Measurements from ENCODE around the gene SUDS3. TPM values are rescaled to one million over a fixed set of nuclear protein-coding genes. Genes with fewer than 3 reads are reported as not detected.
A peak's percentile ranks its signal among the peaks of the same experiment; 100 is the strongest.

The SUDS3 gene
- total RNA-seq, 1 experiment from 2014 or later: 62.8 TPM

- Histone ChIP-seq H3K4me3 (ENCODE audit: low read length) (no peak overlapping the region), H4K20me1 (ENCODE audit: low read length) (no peaks in the 10 kb centered on the region), H3K4me1 (ENCODE audit: insufficient read depth, low read length) (peaks cover 32% of the 10 kb centered on the region), H3K79me2 (ENCODE audit: low read length) (peaks cover 8% of the 10 kb centered on the region), H2AFZ (ENCODE audit: low read length) (no peak overlapping the region), H3K9me2 (replicated peaks; ENCODE audit: low read length) (no peaks in the 10 kb centered on the region), H3F3A (ENCODE audit: low read length, unreplicated experiment) (peaks cover 6% of the 10 kb centered on the region), H3K27me3 (ENCODE audit: low read length) (no peaks in the 10 kb centered on the region), H3K9ac (ENCODE audit: low read length) (no peak overlapping the region), H3K36me3 (ENCODE audit: low read depth, low read length) (no peaks in the 10 kb centered on the region), H3K4me2 (ENCODE audit: low read length) (no peak overlapping the region), H3K9me3 (ENCODE audit: low read length) (no peaks in the 10 kb centered on the region), H3K27ac (ENCODE audit: low read length) (no peak overlapping the region)
- ATAC-seq: no peak
- ChIA-PET CTCF (no interaction called here), POLR2A (ENCODE audit: unreplicated experiment) (no interaction called here)
- no TSS peak for BruUV-seq (replicated peaks)
- DNase-seq: no peak
- intact Hi-C loops (cut with micrococcal nuclease): no loop called here
- TF ChIP-seq, protein P1, sequence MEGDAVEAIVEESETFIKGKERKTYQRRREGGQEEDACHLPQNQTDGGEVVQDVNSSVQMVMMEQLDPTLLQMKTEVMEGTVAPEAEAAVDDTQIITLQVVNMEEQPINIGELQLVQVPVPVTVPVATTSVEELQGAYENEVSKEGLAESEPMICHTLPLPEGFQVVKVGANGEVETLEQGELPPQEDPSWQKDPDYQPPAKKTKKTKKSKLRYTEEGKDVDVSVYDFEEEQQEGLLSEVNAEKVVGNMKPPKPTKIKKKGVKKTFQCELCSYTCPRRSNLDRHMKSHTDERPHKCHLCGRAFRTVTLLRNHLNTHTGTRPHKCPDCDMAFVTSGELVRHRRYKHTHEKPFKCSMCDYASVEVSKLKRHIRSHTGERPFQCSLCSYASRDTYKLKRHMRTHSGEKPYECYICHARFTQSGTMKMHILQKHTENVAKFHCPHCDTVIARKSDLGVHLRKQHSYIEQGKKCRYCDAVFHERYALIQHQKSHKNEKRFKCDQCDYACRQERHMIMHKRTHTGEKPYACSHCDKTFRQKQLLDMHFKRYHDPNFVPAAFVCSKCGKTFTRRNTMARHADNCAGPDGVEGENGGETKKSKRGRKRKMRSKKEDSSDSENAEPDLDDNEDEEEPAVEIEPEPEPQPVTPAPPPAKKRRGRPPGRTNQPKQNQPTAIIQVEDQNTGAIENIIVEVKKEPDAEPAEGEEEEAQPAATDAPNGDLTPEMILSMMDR (conservative IDR thresholded peaks at IDR 0.05; ENCODE audit: low read depth, low read length): no peak
- TF ChIP-seq EZH2 (IDR thresholded peaks at IDR 0.05; ENCODE audit: low read length, unreplicated experiment) (no peak), EZH2phosphoT487 (IDR thresholded peaks at IDR 0.05; ENCODE audit: borderline replicate concordance, low read length) (no peak)
Measured at GRCh38 chr12:118332511-118332910, 43.8 kb upstream of the SUDS3 start.

- BruUV-seq (replicated peaks): no TSS peak
- no peaks in the 10 kb centered on the region for H3K9me2 ChIP-seq (replicated peaks; ENCODE audit: low read length)
- ChIA-PET POLR2A (ENCODE audit: unreplicated experiment) (no interaction called here), CTCF (no interaction called here)
- H3F3A ChIP-seq (ENCODE audit: low read length, unreplicated experiment): peaks cover 6% of the 10 kb centered on the region
- no peak for TF ChIP-seq EZH2 (IDR thresholded peaks at IDR 0.05; ENCODE audit: low read length, unreplicated experiment)
- TF ChIP-seq EZH2phosphoT487 (IDR thresholded peaks at IDR 0.05; ENCODE audit: borderline replicate concordance, low read length): no peak
- TF ChIP-seq, protein P1 (conservative IDR thresholded peaks at IDR 0.05; ENCODE audit: low read depth, low read length): no peak
- H3K4me3 ChIP-seq (ENCODE audit: low read length): no peak overlapping the region
- no peak overlapping the region for H3K9ac ChIP-seq (ENCODE audit: low read length)
- peak; percentile 51 for ATAC-seq
- peaks cover 8% of the 10 kb centered on the region for H3K79me2 ChIP-seq (ENCODE audit: low read length)
- H3K4me2 ChIP-seq (ENCODE audit: low read length): peak overlapping the region; percentile 7; the same call in 1 of the 2 replicates
- no peaks in the 10 kb centered on the region for H3K36me3 ChIP-seq (ENCODE audit: low read depth, low read length)
- H3K9me3 ChIP-seq (ENCODE audit: low read length): no peaks in the 10 kb centered on the region
- H3K27ac ChIP-seq (ENCODE audit: low read length): no peak overlapping the region
- no peaks in the 10 kb centered on the region for H4K20me1 ChIP-seq (ENCODE audit: low read length)
- H2AFZ ChIP-seq (ENCODE audit: low read length): no peak overlapping the region
- H3K4me1 ChIP-seq (ENCODE audit: insufficient read depth, low read length): peaks cover 34% of the 10 kb centered on the region
- peak; percentile 57 for DNase-seq
- intact Hi-C loops (cut with micrococcal nuclease): no loop called here
- no peaks in the 10 kb centered on the region for H3K27me3 ChIP-seq (ENCODE audit: low read length)
Measured at GRCh38 chr12:118334241-118334640, 42.1 kb upstream of the SUDS3 start.

DNA sequence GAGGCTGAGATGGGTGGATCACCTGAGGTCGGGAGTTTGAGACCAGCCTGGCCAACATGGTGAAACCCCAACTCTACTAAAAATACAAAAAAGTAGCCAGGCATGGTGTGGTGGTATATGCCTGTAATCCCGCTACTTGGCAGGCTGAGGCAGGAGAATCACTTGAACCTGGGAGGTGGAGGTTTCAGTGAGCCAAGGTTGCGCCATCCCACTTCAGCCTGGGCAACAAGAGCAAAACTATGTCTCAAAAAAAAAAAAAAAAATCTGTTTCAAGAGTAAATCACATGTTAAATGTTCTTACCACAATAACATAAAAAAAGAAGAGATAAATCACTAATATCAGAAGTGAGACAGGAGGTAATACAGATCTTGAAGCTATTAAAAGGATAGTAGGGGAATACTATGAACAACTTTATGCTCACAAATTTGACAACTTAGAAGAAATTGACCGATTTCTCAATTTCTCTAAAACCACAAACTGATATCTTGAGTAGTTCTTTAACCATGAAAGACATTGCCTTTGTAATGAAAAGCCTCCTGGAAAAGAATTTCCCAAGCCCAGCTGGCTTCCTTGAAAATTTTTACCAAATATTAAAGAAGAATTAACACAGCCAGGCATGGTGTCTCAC, 41.3 kb upstream of the SUDS3 start:
- no peak for DNase-seq
- Histone ChIP-seq H3K36me3 (ENCODE audit: low read depth, low read length) (no peaks in the 10 kb centered on the region), H3K9me2 (replicated peaks; ENCODE audit: low read length) (no peaks in the 10 kb centered on the region), H3K27me3 (ENCODE audit: low read length) (no peaks in the 10 kb centered on the region), H3F3A (ENCODE audit: low read length, unreplicated experiment) (peaks cover 6% of the 10 kb centered on the region), H3K9me3 (ENCODE audit: low read length) (no peaks in the 10 kb centered on the region), H3K4me2 (ENCODE audit: low read length) (0 out of 2 replicates have a peak overlapping the region, but pooled peaks have one; percentile 76), H4K20me1 (ENCODE audit: low read length) (no peaks in the 10 kb centered on the region), H3K79me2 (ENCODE audit: low read length) (peaks cover 8% of the 10 kb centered on the region), H3K27ac (ENCODE audit: low read length) (no peak overlapping the region), H3K4me3 (ENCODE audit: low read length) (no peak overlapping the region), H3K4me1 (ENCODE audit: insufficient read depth, low read length) (peaks cover 34% of the 10 kb centered on the region), H3K9ac (ENCODE audit: low read length) (no peak overlapping the region), H2AFZ (ENCODE audit: low read length) (no peak overlapping the region)
- no peak for ATAC-seq
- intact Hi-C loops (cut with micrococcal nuclease): no loop called here
- ChIA-PET POLR2A (ENCODE audit: unreplicated experiment) (no interaction called here), CTCF (interaction anchor here (0.6 kb wide), 1 partner anchor 34 kb away, joined by 10 read pairs; no protein-coding TSS in a partner anchor)
- no peak for TF ChIP-seq EZH2 (IDR thresholded peaks at IDR 0.05; ENCODE audit: low read length, unreplicated experiment)
- BruUV-seq (replicated peaks): no TSS peak
